Colonic mucosa (tissue), 4 donors: ENCODE data around the gene ANAPC16. TPM values are rescaled to one million over a fixed set of nuclear protein-coding genes. Genes with fewer than 3 reads are reported as not detected.

Experiments
- DNase-seq: peaks from one replicate; pipeline ENCODE4 v3.0.0-alpha.2; 2020
- H3K27ac ChIP-seq: fragments of 200-600 bp; one replicate; pipeline ENCODE4 v1.8.0; 2021
- H3K27me3 ChIP-seq: fragments of 200-600 bp; one replicate; pipeline ENCODE4 v1.8.0; 2021
- H3K36me3 ChIP-seq: fragments of 200-600 bp; one replicate; pipeline ENCODE4 v1.8.0; 2021
- H3K4me1 ChIP-seq: fragments of 200-600 bp; one replicate; pipeline ENCODE4 v1.8.0; 2021; ENCODE audit warnings: mild to moderate bottlenecking
- H3K4me3 ChIP-seq: fragments of 200-600 bp; one replicate; pipeline ENCODE4 v1.8.0; 2021
- H3K9ac ChIP-seq, 2 donors: one replicate each; pipeline ENCODE4 v1.7.0; 2013; ENCODE audit warnings: control low read depth in 2 of 2, low read depth in 2 of 2, low read length in 2 of 2
- H3K9me3 ChIP-seq: fragments of 200-600 bp; one replicate; pipeline ENCODE4 v1.8.0; 2021
- CTCF ChIP-seq: fragments of 200-600 bp; IDR thresholded peaks from one replicate; pipeline ENCODE4 v1.8.0; 2022; ENCODE audit warnings: antibody characterized with exemption, mild to moderate bottlenecking
- intact Hi-C: fragments of 100-400 bp; cut with DNase I; formaldehyde crosslinking; loops from one replicate; pipeline ENCODE4 v1.14.1; 2022
- total RNA-seq, 2 donors: library from RNA; stranded (reverse); fragmentation: NEBNext Ultra II Directional in 1 of 2; extraction: Animal tissue kit (Norgen Biotek cat#: 25700) in 1 of 2; gene quantifications; one replicate each; pipeline ENCODE4 v1.2.1, GENCODE V29; 2021
- donor health status: healthy.
- donor health status: DM: no; HTN: no; CAD: no.
- donor health status: DM: no; HTN: no; CAD: no.

ANAPC16 gene
- total RNA-seq, 2 donors from 2014 or later: 63.2 to 85.2 TPM

GRCh38 chr10:72177454-72177853 is 38.4 kb upstream of the ANAPC16 start:
- no peak for DNase-seq
- intact Hi-C loops: no loop called here
- no peaks in the 10 kb centered on the region for H3K36me3 ChIP-seq

GRCh38 chr10:72184156-72184555 is 31.7 kb upstream of the ANAPC16 start:
- H3K4me3 ChIP-seq: no peak overlapping the region
- no peak overlapping the region for H3K27ac ChIP-seq
- H3K9ac ChIP-seq: no peak overlapping the region
- intact Hi-C loops: no loop called here
- no peak for DNase-seq
- H3K4me1 ChIP-seq: no peaks in the 10 kb centered on the region
- no peaks in the 10 kb centered on the region for H3K27me3 ChIP-seq
- TF ChIP-seq CTCF: no peak
- H3K36me3 ChIP-seq: no peaks in the 10 kb centered on the region
- H3K9me3 ChIP-seq: no peaks in the 10 kb centered on the region

More at GRCh38 chr10:72177454-72177853, 38.4 kb upstream of the ANAPC16 start:
- Histone ChIP-seq H3K27ac (no peak overlapping the region), H3K9ac (no peak overlapping the region), H3K4me3 (no peak overlapping the region), H3K27me3 (no peaks in the 10 kb centered on the region), H3K9me3 (no peaks in the 10 kb centered on the region), H3K4me1 (no peaks in the 10 kb centered on the region)
- TF ChIP-seq CTCF: no peak

GRCh38 chr10:72186258-72186981 is 29.4 kb upstream of the ANAPC16 start:
- no peaks in the 10 kb centered on the region for H3K9me3 ChIP-seq
- no peaks in the 10 kb centered on the region for H3K4me1 ChIP-seq
- DNase-seq: peak; percentile 22
- H3K4me3 ChIP-seq: no peak overlapping the region
- H3K36me3 ChIP-seq: no peaks in the 10 kb centered on the region
- intact Hi-C loops: no loop called here
- no peak for TF ChIP-seq CTCF
- no peak overlapping the region for H3K9ac ChIP-seq
- H3K27me3 ChIP-seq: no peaks in the 10 kb centered on the region
- peak overlapping the region; percentile 40 for H3K27ac ChIP-seq

- intact Hi-C loops: no loop called here
- Histone ChIP-seq H3K36me3 (no peaks in the 10 kb centered on the region), H3K4me1 (no peaks in the 10 kb centered on the region), H3K27ac (peak overlapping the region; percentile 40), H3K4me3 (no peak overlapping the region), H3K27me3 (no peaks in the 10 kb centered on the region), H3K9me3 (no peaks in the 10 kb centered on the region), H3K9ac (no peak overlapping the region)
- no peak for DNase-seq
- TF ChIP-seq CTCF: no peak
Measured at GRCh38 chr10:72186982-72187330, 28.9 kb upstream of the ANAPC16 start.

- TF ChIP-seq CTCF: no peak
- DNase-seq: no peak
- no peaks in the 10 kb centered on the region for H3K9me3 ChIP-seq
- no peak overlapping the region for H3K4me3 ChIP-seq
- no peak overlapping the region for H3K27ac ChIP-seq
- intact Hi-C loops: no loop called here
- no peaks in the 10 kb centered on the region for H3K4me1 ChIP-seq
- H3K27me3 ChIP-seq: no peaks in the 10 kb centered on the region
- H3K9ac ChIP-seq: no peak overlapping the region
- no peaks in the 10 kb centered on the region for H3K36me3 ChIP-seq
Measured at GRCh38 chr10:72194949-72195348, 20.9 kb upstream of the ANAPC16 start.
